ENCODE results near the gene ZC3H12A.
"Not testable (repeated sequence)": the region's sequence is repeated elsewhere in the genome, so short reads cannot be mapped to it uniquely, and the experiment has no call there.

The ZC3H12A gene

DNA sequence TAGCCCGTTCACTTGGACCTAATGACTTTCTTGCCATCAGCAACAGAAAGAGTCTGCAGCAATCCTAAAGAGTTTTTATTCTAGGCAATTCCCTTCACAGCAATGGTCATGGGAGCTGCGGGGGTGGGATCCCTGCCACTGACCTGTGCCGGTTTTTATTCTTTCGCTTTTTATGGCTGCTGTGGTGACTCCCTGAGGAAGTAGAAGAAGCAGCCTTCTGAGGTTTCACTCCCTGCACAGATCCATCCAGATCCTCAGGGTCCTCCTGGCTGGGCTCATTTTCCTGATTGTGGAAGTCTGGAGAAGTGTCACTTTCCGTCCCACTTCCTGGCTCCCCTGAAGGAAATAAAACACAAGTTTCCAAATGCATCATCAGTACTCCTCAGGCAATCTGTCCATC is 27.3 kb downstream of the ZC3H12A start:
- Histone ChIP-seq H3K27ac (ENCODE audit: low read depth, low read length) (no peak overlapping the region), H3K79me2 (ENCODE audit: control insufficient read depth, low read length) (0 out of 2 replicates have a peak, but pooled peaks cover 7% of the 10 kb centered on the region)
- TF ChIP-seq EZH2phosphoT487 (IDR thresholded peaks at IDR 0.05; ENCODE audit: borderline replicate concordance, low read length) = no peak
- TF ChIP-seq CTCF (IDR thresholded peaks at IDR 0.05; ENCODE audit: low read depth, low read length, poor library complexity, severe bottlenecking) = no peak

GRCh38 chr1:37502104-37502503 is 27.7 kb downstream of the ZC3H12A start:
- H4K20me1 ChIP-seq (ENCODE audit: control insufficient read depth, insufficient read depth, low read depth, low read length) = no peaks in the 10 kb centered on the region
- H3K79me2 ChIP-seq (ENCODE audit: control insufficient read depth, low read length) = 0 out of 2 replicates have a peak, but pooled peaks cover 7% of the 10 kb centered on the region
- no peak overlapping the region for H3K4me2 ChIP-seq (ENCODE audit: low read length)
- no peaks in the 10 kb centered on the region for H3F3A ChIP-seq (ENCODE audit: control insufficient read depth, insufficient read depth)
- H3K4me1 ChIP-seq (ENCODE audit: control insufficient read depth, low read length) = no peaks in the 10 kb centered on the region
- no peaks in the 10 kb centered on the region for H3K9me3 ChIP-seq (ENCODE audit: control insufficient read depth, insufficient read depth, low read length)
- TF ChIP-seq EZH2phosphoT487 (IDR thresholded peaks at IDR 0.05; ENCODE audit: borderline replicate concordance, low read length) (no peak), CTCF (IDR thresholded peaks at IDR 0.05; ENCODE audit: low read depth, low read length, poor library complexity, severe bottlenecking) (no peak)
- H3K36me3 ChIP-seq (ENCODE audit: control insufficient read depth, low read length) = peaks cover 69% of the 10 kb centered on the region
- no peaks in the 10 kb centered on the region for H3K9me2 ChIP-seq (replicated peaks; ENCODE audit: control insufficient read depth, low read length)
- H3K27me3 ChIP-seq (ENCODE audit: control insufficient read depth, low read length) = no peaks in the 10 kb centered on the region
- no peak overlapping the region for H3K27ac ChIP-seq (ENCODE audit: low read depth, low read length)
- H3K4me3 ChIP-seq (ENCODE audit: low read length) = no peak overlapping the region

More for the DNA sequence above, 27.3 kb downstream of the ZC3H12A start:
- no peaks in the 10 kb centered on the region for H3K27me3 ChIP-seq (ENCODE audit: control insufficient read depth, low read length)
- H3K36me3 ChIP-seq (ENCODE audit: control insufficient read depth, low read length) = peaks cover 65% of the 10 kb centered on the region
- no peaks in the 10 kb centered on the region for H3K9me3 ChIP-seq (ENCODE audit: control insufficient read depth, insufficient read depth, low read length)
- H3K9me2 ChIP-seq (replicated peaks; ENCODE audit: control insufficient read depth, low read length) = no peaks in the 10 kb centered on the region
- no peaks in the 10 kb centered on the region for H3K4me1 ChIP-seq (ENCODE audit: control insufficient read depth, low read length)
- H3K4me3 ChIP-seq (ENCODE audit: low read length) = no peak overlapping the region
- no peak overlapping the region for H3K4me2 ChIP-seq (ENCODE audit: low read length)
- H4K20me1 ChIP-seq (ENCODE audit: control insufficient read depth, insufficient read depth, low read depth, low read length) = no peaks in the 10 kb centered on the region
- no peaks in the 10 kb centered on the region for H3F3A ChIP-seq (ENCODE audit: control insufficient read depth, insufficient read depth)

GRCh38 chr1:37502791-37503190 is 28.4 kb downstream of the ZC3H12A start:
- not testable (repeated sequence) for H3K27ac ChIP-seq (ENCODE audit: low read depth, low read length); H3K4me2 ChIP-seq (ENCODE audit: low read length); H3K9me3 ChIP-seq (ENCODE audit: control insufficient read depth, insufficient read depth, low read length); H3K79me2 ChIP-seq (ENCODE audit: control insufficient read depth, low read length); H3K4me1 ChIP-seq (ENCODE audit: control insufficient read depth, low read length); H4K20me1 ChIP-seq (ENCODE audit: control insufficient read depth, insufficient read depth, low read depth, low read length); H3K4me3 ChIP-seq (ENCODE audit: low read length); H3F3A ChIP-seq (ENCODE audit: control insufficient read depth, insufficient read depth); H3K9me2 ChIP-seq (replicated peaks; ENCODE audit: control insufficient read depth, low read length); H3K27me3 ChIP-seq (ENCODE audit: control insufficient read depth, low read length)
- H3K36me3 ChIP-seq (ENCODE audit: control insufficient read depth, low read length) = peaks cover 74% of the 10 kb centered on the region

DNA sequence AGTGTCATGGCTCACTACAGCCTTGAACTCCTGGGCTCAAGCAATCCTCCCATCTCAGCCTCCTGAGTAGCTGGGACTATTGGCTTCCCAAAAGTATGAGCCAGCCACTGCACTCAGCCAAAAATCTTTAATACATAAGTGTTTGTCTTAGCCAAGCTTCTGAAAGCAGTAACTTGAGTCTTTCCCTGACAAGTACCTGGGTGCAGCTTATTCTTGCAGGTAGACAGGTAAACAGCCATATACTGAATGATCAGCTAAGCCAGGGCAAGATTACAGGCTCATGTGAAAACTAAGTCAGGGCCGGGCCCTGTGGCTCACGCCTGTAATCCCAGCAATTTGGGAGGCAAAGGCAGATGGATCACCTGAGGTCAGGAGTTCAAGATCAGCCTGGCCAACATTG is 32.4 kb downstream of the ZC3H12A start:
- Histone ChIP-seq H3K27ac (ENCODE audit: low read depth, low read length) (no peak overlapping the region), H3K36me3 (ENCODE audit: control insufficient read depth, low read length) (peaks cover 66% of the 10 kb centered on the region), H3K4me2 (ENCODE audit: low read length) (no peak overlapping the region), H3K4me3 (ENCODE audit: low read length) (no peak overlapping the region), H4K20me1 (ENCODE audit: control insufficient read depth, insufficient read depth, low read depth, low read length) (no peaks in the 10 kb centered on the region), H3K27me3 (ENCODE audit: control insufficient read depth, low read length) (no peaks in the 10 kb centered on the region), H3F3A (ENCODE audit: control insufficient read depth, insufficient read depth) (no peaks in the 10 kb centered on the region), H3K9me2 (replicated peaks; ENCODE audit: control insufficient read depth, low read length) (no peaks in the 10 kb centered on the region), H3K9me3 (ENCODE audit: control insufficient read depth, insufficient read depth, low read length) (no peaks in the 10 kb centered on the region), H3K79me2 (ENCODE audit: control insufficient read depth, low read length) (peaks cover 17% of the 10 kb centered on the region), H3K4me1 (ENCODE audit: control insufficient read depth, low read length) (peaks cover 11% of the 10 kb centered on the region)
- TF ChIP-seq CTCF (IDR thresholded peaks at IDR 0.05; ENCODE audit: low read depth, low read length, poor library complexity, severe bottlenecking) = no peak
